Lower leg skin (tissue), 3 donors: ENCODE data around the gene OGN.

Source experiments
- POLR2A ChIP-seq, 2 donors: fragments of 450-650 bp; IDR thresholded peaks; one replicate each; pipeline ENCODE4 v1.6.1; 2016 to 2017; ENCODE audit warnings: antibody characterized with exemption in 2 of 2, mild to moderate bottlenecking in 1 of 2, moderate library complexity in 1 of 2
- TF ChIP-seq, protein P1 (sequence below), 3 donors: fragments of 450-650 bp; IDR thresholded peaks; one replicate each; pipeline ENCODE4 v1.5.1; 2016; ENCODE audit warnings: antibody characterized with exemption in 3 of 3, mild to moderate bottlenecking in 3 of 3, moderate library complexity in 2 of 3

DNA sequence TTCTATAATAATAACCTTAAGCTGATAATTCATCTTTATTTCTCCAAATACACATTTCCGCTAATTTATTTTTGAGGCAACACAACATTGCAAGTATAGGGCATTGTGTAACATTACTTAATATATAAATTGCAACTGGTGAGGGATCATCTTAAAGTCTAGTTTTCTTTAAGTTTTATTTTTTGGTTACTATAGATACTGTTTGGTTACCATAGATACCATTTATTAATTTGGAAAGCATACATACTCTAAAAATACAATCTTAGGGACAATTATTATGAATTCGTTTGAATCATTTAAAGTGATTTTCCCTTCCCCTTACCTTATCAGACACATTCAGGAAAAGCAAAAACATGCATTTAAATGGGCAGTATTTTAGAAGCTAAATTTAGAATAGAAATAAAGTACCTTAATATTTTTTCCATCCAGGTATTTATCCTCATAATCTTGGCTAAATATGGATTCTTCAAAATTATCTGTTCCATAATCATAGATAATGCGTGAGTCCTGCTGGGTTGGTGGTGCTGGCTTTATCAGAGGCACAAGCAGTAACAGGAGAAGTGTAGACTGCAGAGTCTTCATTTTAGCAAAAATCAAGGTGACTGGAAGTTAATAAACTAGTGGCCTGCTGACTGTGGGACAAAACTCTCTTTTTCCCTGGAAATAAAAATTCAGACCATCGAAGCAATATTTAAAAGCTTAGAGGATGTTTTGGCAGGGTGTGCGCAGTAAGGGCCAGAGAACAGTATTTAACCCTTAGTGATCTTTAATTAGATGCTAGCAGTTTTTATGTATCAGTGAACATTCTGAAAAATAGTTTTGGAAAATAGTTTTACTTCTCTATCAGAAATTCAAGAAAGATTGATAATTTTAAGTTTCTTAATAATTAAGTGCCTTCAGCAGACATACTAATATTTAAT is 1.3 kb downstream of the OGN start:
- TF ChIP-seq, protein P1, sequence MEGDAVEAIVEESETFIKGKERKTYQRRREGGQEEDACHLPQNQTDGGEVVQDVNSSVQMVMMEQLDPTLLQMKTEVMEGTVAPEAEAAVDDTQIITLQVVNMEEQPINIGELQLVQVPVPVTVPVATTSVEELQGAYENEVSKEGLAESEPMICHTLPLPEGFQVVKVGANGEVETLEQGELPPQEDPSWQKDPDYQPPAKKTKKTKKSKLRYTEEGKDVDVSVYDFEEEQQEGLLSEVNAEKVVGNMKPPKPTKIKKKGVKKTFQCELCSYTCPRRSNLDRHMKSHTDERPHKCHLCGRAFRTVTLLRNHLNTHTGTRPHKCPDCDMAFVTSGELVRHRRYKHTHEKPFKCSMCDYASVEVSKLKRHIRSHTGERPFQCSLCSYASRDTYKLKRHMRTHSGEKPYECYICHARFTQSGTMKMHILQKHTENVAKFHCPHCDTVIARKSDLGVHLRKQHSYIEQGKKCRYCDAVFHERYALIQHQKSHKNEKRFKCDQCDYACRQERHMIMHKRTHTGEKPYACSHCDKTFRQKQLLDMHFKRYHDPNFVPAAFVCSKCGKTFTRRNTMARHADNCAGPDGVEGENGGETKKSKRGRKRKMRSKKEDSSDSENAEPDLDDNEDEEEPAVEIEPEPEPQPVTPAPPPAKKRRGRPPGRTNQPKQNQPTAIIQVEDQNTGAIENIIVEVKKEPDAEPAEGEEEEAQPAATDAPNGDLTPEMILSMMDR (IDR thresholded peaks at IDR 0.05) = no peak
- no peak for TF ChIP-seq POLR2A (IDR thresholded peaks at IDR 0.05)
